GM15510 (cell line): ENCODE results near the gene CLDN8.

Experiments used
- POLR2A ChIP-seq: IDR thresholded peaks from 3 replicates; pipeline ENCODE4 v1.6.1; 2011; ENCODE audit warnings: borderline replicate concordance; ENCODE audit not compliant: insufficient read length; ENCODE audit errors: extremely low read depth

Gene CLDN8

GRCh38 chr21:30222724-30223123, 6.8 kb upstream of the CLDN8 start:
- no peak for TF ChIP-seq POLR2A

- no peak for TF ChIP-seq POLR2A
Measured at GRCh38 chr21:30211071-30211470, 4.8 kb downstream of the CLDN8 start.

- TF ChIP-seq POLR2A, result no peak
Measured at GRCh38 chr21:30209601-30210000, 6.3 kb downstream of the CLDN8 start.

GRCh38 chr21:30207252-30207579, 8.7 kb downstream of the CLDN8 start:
- TF ChIP-seq POLR2A, result no peak

- TF ChIP-seq POLR2A, result no peak
Measured at GRCh38 chr21:30206551-30207251, 9.2 kb downstream of the CLDN8 start.

GRCh38 chr21:30200000-30200399, 15.9 kb downstream of the CLDN8 start:
- no peak for TF ChIP-seq POLR2A

GRCh38 chr21:30194701-30195299, 21.1 kb downstream of the CLDN8 start:
- no peak for TF ChIP-seq POLR2A

- TF ChIP-seq POLR2A, result no peak
Measured at GRCh38 chr21:30193201-30193600, 22.7 kb downstream of the CLDN8 start.

GRCh38 chr21:30190554-30190953, 25.3 kb downstream of the CLDN8 start:
- no peak for TF ChIP-seq POLR2A

GRCh38 chr21:30189773-30190172, 26.1 kb downstream of the CLDN8 start:
- TF ChIP-seq POLR2A, result no peak

GRCh38 chr21:30186242-30186641, 29.7 kb downstream of the CLDN8 start:
- no peak for TF ChIP-seq POLR2A

GRCh38 chr21:30168086-30168485, 47.8 kb downstream of the CLDN8 start:
- no peak for TF ChIP-seq POLR2A

GRCh38 chr21:30166705-30167104, 49.2 kb downstream of the CLDN8 start, which contains the start of gene CLDN17:
Gene CLDN17, minus strand, starts transcription at chr21:30166805. Its CDS starts 188 bp downstream, at chr21:30166617.
- no peak for TF ChIP-seq POLR2A

GRCh38 chr21:30166171-30166570, 49.7 kb downstream of the CLDN8 start:
- no peak for TF ChIP-seq POLR2A

GRCh38 chr21:30164796-30165195, 51.1 kb downstream of the CLDN8 start:
- no peak for TF ChIP-seq POLR2A
